ENCODE data around the gene LMNA.

The LMNA gene

GRCh38 chr1:156138458-156138867 lies 24.0 kb downstream of the LMNA start:
- no peaks in the 10 kb centered on the region for H3K36me3 ChIP-seq (ENCODE audit: insufficient read depth, low read length)

GRCh38 chr1:156140879-156141707 lies 26.6 kb downstream of the LMNA start:
- Histone ChIP-seq H3K9me3 (ENCODE audit: insufficient read depth, low read depth, low read length) (no peaks in the 10 kb centered on the region), H4K20me1 (ENCODE audit: insufficient read depth, low read length, poor library complexity, severe bottlenecking) (no peaks in the 10 kb centered on the region), H3K4me2 (ENCODE audit: low read depth, low read length, poor library complexity, severe bottlenecking) (no peak overlapping the region), H3K36me3 (ENCODE audit: insufficient read depth, low read length) (no peaks in the 10 kb centered on the region), H3K79me2 (ENCODE audit: insufficient read depth, low read length) (no peaks in the 10 kb centered on the region), H3K27me3 (ENCODE audit: insufficient read depth, low read length, poor library complexity, severe bottlenecking) (no peaks in the 10 kb centered on the region), H3K9ac (ENCODE audit: low read depth, low read length, poor library complexity, severe bottlenecking) (no peak overlapping the region), H2AFZ (ENCODE audit: low read length) (no peak overlapping the region), H3K4me1 (ENCODE audit: insufficient read depth, low read length, poor library complexity, severe bottlenecking) (peaks cover 1% of the 10 kb centered on the region), H3K9me2 (replicated peaks; ENCODE audit: low read depth, low read length) (no peaks in the 10 kb centered on the region), H3F3A (ENCODE audit: low read depth) (no peaks in the 10 kb centered on the region), H3K4me3 (ENCODE audit: low read length, poor library complexity, severe bottlenecking) (no peak overlapping the region)
- TF ChIP-seq CTCF (conservative IDR thresholded peaks at IDR 0.05; ENCODE audit: low read length) (peak; percentile 97), EZH2phosphoT487 (IDR thresholded peaks at IDR 0.05; ENCODE audit: borderline replicate concordance) (no peak)

More at GRCh38 chr1:156138458-156138867, 24.0 kb downstream of the LMNA start:
- Histone ChIP-seq H3K4me1 (ENCODE audit: insufficient read depth, low read length, poor library complexity, severe bottlenecking) (no peaks in the 10 kb centered on the region), H3K27me3 (ENCODE audit: insufficient read depth, low read length, poor library complexity, severe bottlenecking) (no peaks in the 10 kb centered on the region), H4K20me1 (ENCODE audit: insufficient read depth, low read length, poor library complexity, severe bottlenecking) (no peaks in the 10 kb centered on the region), H3F3A (ENCODE audit: low read depth) (no peaks in the 10 kb centered on the region), H3K4me3 (ENCODE audit: low read length, poor library complexity, severe bottlenecking) (no peak overlapping the region), H3K9ac (ENCODE audit: low read depth, low read length, poor library complexity, severe bottlenecking) (no peak overlapping the region), H3K79me2 (ENCODE audit: insufficient read depth, low read length) (no peaks in the 10 kb centered on the region), H3K9me2 (replicated peaks; ENCODE audit: low read depth, low read length) (no peaks in the 10 kb centered on the region), H3K4me2 (ENCODE audit: low read depth, low read length, poor library complexity, severe bottlenecking) (no peak overlapping the region), H2AFZ (ENCODE audit: low read length) (no peak overlapping the region), H3K9me3 (ENCODE audit: insufficient read depth, low read depth, low read length) (no peaks in the 10 kb centered on the region)
- TF ChIP-seq EZH2phosphoT487 (IDR thresholded peaks at IDR 0.05; ENCODE audit: borderline replicate concordance), result no peak
- TF ChIP-seq CTCF (conservative IDR thresholded peaks at IDR 0.05; ENCODE audit: low read length), result no peak

- TF ChIP-seq EZH2phosphoT487 (IDR thresholded peaks at IDR 0.05; ENCODE audit: borderline replicate concordance) (no peak), CTCF (conservative IDR thresholded peaks at IDR 0.05; ENCODE audit: low read length) (no peak)
- no peaks in the 10 kb centered on the region for H4K20me1 ChIP-seq (ENCODE audit: insufficient read depth, low read length, poor library complexity, severe bottlenecking)
- H3F3A ChIP-seq (ENCODE audit: low read depth), result no peaks in the 10 kb centered on the region
- H3K79me2 ChIP-seq (ENCODE audit: insufficient read depth, low read length), result no peaks in the 10 kb centered on the region
- H3K9ac ChIP-seq (ENCODE audit: low read depth, low read length, poor library complexity, severe bottlenecking), result no peak overlapping the region
- H3K9me2 ChIP-seq (replicated peaks; ENCODE audit: low read depth, low read length), result no peaks in the 10 kb centered on the region
- H3K4me1 ChIP-seq (ENCODE audit: insufficient read depth, low read length, poor library complexity, severe bottlenecking), result peaks cover 25% of the 10 kb centered on the region
- no peaks in the 10 kb centered on the region for H3K36me3 ChIP-seq (ENCODE audit: insufficient read depth, low read length)
- H3K27me3 ChIP-seq (ENCODE audit: insufficient read depth, low read length, poor library complexity, severe bottlenecking), result no peaks in the 10 kb centered on the region
- H3K4me3 ChIP-seq (ENCODE audit: low read length, poor library complexity, severe bottlenecking), result no peak overlapping the region
- H3K4me2 ChIP-seq (ENCODE audit: low read depth, low read length, poor library complexity, severe bottlenecking), result no peak overlapping the region
- H2AFZ ChIP-seq (ENCODE audit: low read length), result no peak overlapping the region
- H3K9me3 ChIP-seq (ENCODE audit: insufficient read depth, low read depth, low read length), result no peaks in the 10 kb centered on the region
These were observed 29.4 kb downstream of the LMNA start for GRCh38 chr1:156143765-156144489.

Measured in Loucy (cell line).